ENCODE results near the gene CMSS1.

Gene CMSS1

DNA sequence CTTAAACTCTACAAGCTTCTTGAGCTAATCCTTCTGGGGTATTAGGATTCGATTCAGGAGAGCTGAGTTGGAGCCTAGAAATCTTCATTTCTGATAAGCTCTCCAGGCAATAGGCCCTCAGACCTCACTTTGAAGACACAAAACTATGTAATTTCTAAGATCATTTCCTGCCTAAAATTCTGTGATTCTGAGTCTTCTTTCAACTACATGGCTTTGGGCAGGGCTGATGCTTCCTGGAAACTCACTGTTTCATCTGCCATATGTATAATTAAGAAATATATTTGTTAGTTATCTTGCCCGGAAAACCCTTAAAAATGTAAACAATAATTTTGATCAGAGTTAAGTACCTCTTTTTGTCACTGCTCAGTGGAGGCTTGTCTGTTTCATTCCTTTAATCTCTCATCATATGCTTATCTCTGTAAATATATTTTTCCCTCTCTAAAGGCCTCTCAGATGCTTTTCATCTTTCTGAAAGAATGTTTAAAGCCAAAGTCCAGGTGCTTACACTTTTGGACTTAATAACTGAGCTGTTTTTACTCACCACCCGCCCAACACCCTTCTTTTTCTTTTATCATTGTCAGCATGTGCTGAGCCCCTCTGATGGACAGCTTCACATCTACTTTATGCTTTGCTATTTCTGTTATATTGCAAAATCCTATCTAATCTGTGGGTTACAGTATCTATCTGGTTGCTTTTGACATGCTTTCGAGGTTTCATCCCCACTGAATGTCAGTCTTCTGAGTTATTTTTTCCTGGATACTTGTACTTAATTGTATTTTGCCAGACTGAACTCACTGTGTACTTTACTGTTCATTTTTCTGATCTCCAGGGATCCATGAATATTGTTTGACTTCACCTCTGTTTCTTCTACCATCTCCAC lies 258.4 kb downstream of the CMSS1 start:
- no peak overlapping the region for H3K4me3 ChIP-seq (replicated peaks in 1 of 2; ENCODE audit: low read depth in 2 of 2, low read length in 2 of 2)
- TF ChIP-seq, protein P1, sequence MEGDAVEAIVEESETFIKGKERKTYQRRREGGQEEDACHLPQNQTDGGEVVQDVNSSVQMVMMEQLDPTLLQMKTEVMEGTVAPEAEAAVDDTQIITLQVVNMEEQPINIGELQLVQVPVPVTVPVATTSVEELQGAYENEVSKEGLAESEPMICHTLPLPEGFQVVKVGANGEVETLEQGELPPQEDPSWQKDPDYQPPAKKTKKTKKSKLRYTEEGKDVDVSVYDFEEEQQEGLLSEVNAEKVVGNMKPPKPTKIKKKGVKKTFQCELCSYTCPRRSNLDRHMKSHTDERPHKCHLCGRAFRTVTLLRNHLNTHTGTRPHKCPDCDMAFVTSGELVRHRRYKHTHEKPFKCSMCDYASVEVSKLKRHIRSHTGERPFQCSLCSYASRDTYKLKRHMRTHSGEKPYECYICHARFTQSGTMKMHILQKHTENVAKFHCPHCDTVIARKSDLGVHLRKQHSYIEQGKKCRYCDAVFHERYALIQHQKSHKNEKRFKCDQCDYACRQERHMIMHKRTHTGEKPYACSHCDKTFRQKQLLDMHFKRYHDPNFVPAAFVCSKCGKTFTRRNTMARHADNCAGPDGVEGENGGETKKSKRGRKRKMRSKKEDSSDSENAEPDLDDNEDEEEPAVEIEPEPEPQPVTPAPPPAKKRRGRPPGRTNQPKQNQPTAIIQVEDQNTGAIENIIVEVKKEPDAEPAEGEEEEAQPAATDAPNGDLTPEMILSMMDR (IDR thresholded peaks at IDR 0.05; ENCODE audit: low read depth, low read length), result no peak
- DNase-seq (ENCODE audit: low read depth in 2 of 2), result no peak

DNA sequence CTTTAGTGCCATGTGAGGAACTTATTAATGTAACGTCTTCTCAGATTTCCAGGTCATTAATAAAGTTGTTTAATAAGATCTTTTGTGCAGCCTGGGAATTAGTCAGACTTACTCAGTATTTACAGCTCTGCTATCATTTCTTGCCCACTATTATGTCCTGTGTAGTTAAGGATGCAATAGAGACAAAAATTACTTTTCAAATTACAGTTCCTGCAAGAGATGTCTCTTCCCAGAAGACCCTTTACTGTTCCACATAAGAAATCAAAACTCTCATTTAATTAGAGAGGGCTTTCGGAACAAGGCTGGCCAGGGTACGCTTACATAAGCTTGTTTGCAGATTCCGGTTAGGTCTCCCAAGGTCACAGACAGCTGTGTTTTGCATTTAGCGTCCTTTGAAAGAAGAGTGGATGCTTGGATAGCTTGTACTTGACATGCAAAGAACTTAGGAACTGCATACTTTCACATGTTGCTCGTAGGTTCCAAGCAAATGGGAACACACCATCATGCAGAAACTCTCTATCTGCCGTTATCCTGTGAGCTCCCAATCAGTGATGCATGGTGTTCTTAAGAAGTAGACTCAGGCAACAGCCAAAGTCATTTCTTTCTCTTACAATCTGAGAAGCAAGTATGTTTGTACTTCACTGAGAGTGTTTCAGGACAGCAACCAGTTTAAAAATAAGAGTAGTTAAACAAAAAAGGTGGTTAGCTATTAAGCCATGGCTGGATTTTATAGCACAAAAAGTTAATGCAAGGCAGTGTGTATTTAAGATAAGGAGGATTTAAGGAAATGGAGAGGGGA lies 259.3 kb downstream of the CMSS1 start:
- H3K4me3 ChIP-seq (replicated peaks in 1 of 2; ENCODE audit: low read depth in 2 of 2, low read length in 2 of 2), result no peak overlapping the region
- DNase-seq (ENCODE audit: low read depth in 2 of 2), result no peak
- TF ChIP-seq, protein P1 (IDR thresholded peaks at IDR 0.05; ENCODE audit: low read depth, low read length), result no peak

DNA sequence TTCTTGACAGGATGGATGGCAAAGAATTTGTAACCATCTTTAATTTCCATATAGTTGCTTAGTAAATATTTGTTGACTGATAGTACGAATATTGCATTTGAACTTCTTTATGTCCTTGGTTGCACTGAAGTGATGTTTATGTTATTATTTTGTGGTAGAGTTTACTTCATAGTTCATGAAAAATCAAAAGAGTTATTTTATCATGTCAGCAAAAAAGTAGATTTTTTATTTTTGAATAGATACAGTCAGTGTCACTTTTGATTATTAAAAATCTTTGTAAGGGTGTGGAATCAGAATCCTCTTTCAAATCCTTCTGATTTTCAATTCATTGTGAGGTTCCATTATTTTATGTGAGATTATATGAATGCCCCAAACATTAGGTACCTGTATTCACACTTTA lies 261.7 kb downstream of the CMSS1 start:
- TF ChIP-seq, protein P1 (IDR thresholded peaks at IDR 0.05; ENCODE audit: low read depth, low read length), result no peak
- H3K4me3 ChIP-seq (replicated peaks in 1 of 2; ENCODE audit: low read depth in 2 of 2, low read length in 2 of 2), result no peak overlapping the region
- no peak for DNase-seq (ENCODE audit: low read depth in 2 of 2)

DNA sequence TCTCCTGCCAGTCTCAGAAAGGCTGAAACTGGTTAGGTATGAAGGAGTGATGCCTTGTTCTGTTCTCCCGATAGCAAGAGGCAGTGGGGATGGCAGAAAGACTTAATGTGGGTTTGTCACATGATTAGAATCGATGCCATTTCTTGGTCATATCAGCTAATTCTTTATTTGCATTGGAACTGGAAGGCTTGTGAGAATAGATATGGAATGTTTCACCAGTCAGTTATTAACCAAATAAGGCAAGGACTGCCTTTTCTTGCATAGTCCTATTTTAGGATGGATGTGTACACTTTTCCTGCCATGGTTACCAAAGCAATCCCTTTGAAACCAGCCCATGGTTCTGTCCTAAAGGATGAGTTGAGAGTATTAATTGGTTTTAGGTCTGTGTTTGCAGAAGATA lies 262.9 kb downstream of the CMSS1 start:
- TF ChIP-seq, protein P1 (IDR thresholded peaks at IDR 0.05; ENCODE audit: low read depth, low read length), result no peak
- peak; percentile 24 to 42 for DNase-seq (ENCODE audit: low read depth in 2 of 2)
- H3K4me3 ChIP-seq (replicated peaks in 1 of 2; ENCODE audit: low read depth in 2 of 2, low read length in 2 of 2), result no peak overlapping the region

DNA sequence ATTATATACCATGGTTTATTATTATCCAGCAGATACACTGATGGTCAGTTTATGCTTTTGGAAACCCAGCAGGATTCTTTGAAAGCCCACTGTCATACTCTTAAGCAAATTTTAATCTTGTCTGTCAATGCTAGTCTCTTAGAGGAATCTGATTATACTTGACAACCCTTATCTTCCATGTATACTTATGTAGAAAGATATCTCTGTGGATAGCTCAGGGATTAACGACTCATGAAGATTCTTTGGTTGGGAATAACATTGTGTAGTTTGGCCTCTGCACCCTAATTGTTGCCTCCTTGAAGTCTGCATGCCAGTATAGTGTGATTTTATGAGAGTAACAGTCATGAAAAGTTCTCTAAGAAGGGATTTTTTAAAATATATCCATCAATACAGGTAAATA lies 263.6 kb downstream of the CMSS1 start:
- TF ChIP-seq, protein P1 (IDR thresholded peaks at IDR 0.05; ENCODE audit: low read depth, low read length), result no peak
- no peak overlapping the region for H3K4me3 ChIP-seq (replicated peaks in 1 of 2; ENCODE audit: low read depth in 2 of 2, low read length in 2 of 2)
- DNase-seq (ENCODE audit: low read depth in 2 of 2), result no peak

DNA sequence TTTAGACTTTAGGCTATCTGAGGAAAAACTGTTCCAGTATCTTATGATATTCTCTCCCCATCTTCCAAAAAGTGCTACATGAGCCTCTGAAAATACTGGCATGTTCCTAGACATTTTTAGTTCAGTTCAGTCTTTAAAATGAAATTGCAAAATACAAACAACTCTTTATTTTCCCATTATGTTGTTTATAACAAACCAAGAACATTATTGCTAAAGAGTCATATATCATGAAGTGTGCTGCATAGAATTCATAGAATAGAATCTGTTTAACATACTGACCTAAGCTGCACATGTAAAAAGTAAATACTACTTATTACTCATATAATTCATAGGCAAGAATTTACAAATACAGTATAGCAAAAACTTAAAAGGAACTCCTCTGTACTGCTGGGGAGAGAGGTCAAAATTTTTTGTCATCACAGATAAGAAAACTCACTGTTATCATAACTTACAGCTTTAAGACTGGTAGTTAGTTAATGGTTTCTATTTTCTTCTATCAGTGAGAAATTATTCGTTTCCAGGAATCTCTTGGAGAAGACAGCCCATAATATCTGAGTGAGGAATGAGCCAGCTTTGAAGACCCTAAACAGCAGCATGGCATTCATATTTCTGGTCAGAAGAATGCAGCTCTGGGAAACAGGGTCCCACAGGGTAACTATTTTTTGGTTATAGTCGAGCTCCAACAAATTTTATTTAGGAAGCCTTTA lies 264.5 kb downstream of the CMSS1 start:
- TF ChIP-seq, protein P1 (IDR thresholded peaks at IDR 0.05; ENCODE audit: low read depth, low read length), result no peak
- no peak overlapping the region for H3K4me3 ChIP-seq (replicated peaks in 1 of 2; ENCODE audit: low read depth in 2 of 2, low read length in 2 of 2)
- DNase-seq (ENCODE audit: low read depth in 2 of 2), result no peak
